NCI-H146 treated with DMSO at 0.1 percent for 48 hours (cell line): ENCODE results near the gene CUTA.

Experiments
- DNase-seq: peaks from one replicate; lab custom pipeline; 2025; ENCODE audit not compliant: unreplicated experiment; lab: John Stamatoyannopoulos, UW

The CUTA gene

GRCh38 chr6:33417903-33418689 is at the start of gene CUTA:
CUTA (minus strand) TSS chr6:33418107; CDS start chr6:33418000, 107 bp downstream.
- peak; percentile 96 for DNase-seq

GRCh38 chr6:33467091-33467490 is 49.2 kb upstream of the CUTA start:
- DNase-seq: no peak

GRCh38 chr6:33466075-33466735 is 48.3 kb upstream of the CUTA start:
- DNase-seq: no peak

- no peak for DNase-seq
Observed at GRCh38 chr6:33459226-33459625, 41.3 kb upstream of the CUTA start.

GRCh38 chr6:33458676-33459075 is 40.8 kb upstream of the CUTA start:
- no peak for DNase-seq

- DNase-seq: no peak
Observed at GRCh38 chr6:33456156-33456555, 38.2 kb upstream of the CUTA start.

- no peak for DNase-seq
Observed at GRCh38 chr6:33455051-33455450, 37.1 kb upstream of the CUTA start.

- peak; percentile 94 for DNase-seq
Observed at GRCh38 chr6:33454009-33454946, 36.4 kb upstream of the CUTA start, which contains the start of gene ZBTB9. ZBTB9 (plus strand) TSS chr6:33454576; CDS start chr6:33455101, 525 bp downstream.

GRCh38 chr6:33453393-33454008 is 35.6 kb upstream of the CUTA start:
- no peak for DNase-seq

GRCh38 chr6:33452496-33452895 is 34.6 kb upstream of the CUTA start:
- DNase-seq: no peak

GRCh38 chr6:33451606-33452005 is 33.7 kb upstream of the CUTA start:
- DNase-seq: no peak

- no peak for DNase-seq
Observed at GRCh38 chr6:33450434-33450833, 32.5 kb upstream of the CUTA start.

GRCh38 chr6:33446356-33446755 is 28.4 kb upstream of the CUTA start:
- DNase-seq: no peak

- no peak for DNase-seq
Observed at GRCh38 chr6:33445119-33445603, 27.3 kb upstream of the CUTA start.

GRCh38 chr6:33443619-33444504 is 26.0 kb upstream of the CUTA start:
- no peak for DNase-seq

- no peak for DNase-seq
Observed at GRCh38 chr6:33443025-33443424, 25.1 kb upstream of the CUTA start.

- no peak for DNase-seq
Observed at GRCh38 chr6:33442283-33442682, 24.4 kb upstream of the CUTA start.

GRCh38 chr6:33441457-33441856 is 23.6 kb upstream of the CUTA start:
- no peak for DNase-seq

- DNase-seq: no peak
Observed at GRCh38 chr6:33440649-33441309, 22.9 kb upstream of the CUTA start.
